HG03520 (cell line): ENCODE results near the gene TWIST2.

ENCODE experiments used
- ATAC-seq: cut with Tn5 transposase; IDR thresholded peaks from one replicate; pipeline ENCODE4 v1.9.1; 2021; ENCODE audit warnings: mild to moderate bottlenecking, moderate library complexity; ENCODE audit not compliant: unreplicated experiment

The TWIST2 gene

GRCh38 chr2:238902285-238902684 is 54.4 kb downstream of the TWIST2 start:
- no peak for ATAC-seq

- no peak for ATAC-seq
These were observed 55.3 kb downstream of the TWIST2 start for GRCh38 chr2:238903141-238903540.

- no peak for ATAC-seq
These were observed 56.3 kb downstream of the TWIST2 start for GRCh38 chr2:238904177-238904576.

GRCh38 chr2:238904716-238905115 is 56.8 kb downstream of the TWIST2 start:
- no peak for ATAC-seq

- ATAC-seq: no peak
These were observed 57.3 kb downstream of the TWIST2 start for GRCh38 chr2:238905224-238905623.

- no peak for ATAC-seq
These were observed 57.8 kb downstream of the TWIST2 start for GRCh38 chr2:238905644-238906043.

- no peak for ATAC-seq
These were observed 58.5 kb downstream of the TWIST2 start for GRCh38 chr2:238906254-238906935.

- ATAC-seq: no peak
These were observed 59.2 kb downstream of the TWIST2 start for GRCh38 chr2:238906936-238907716.

- ATAC-seq: no peak
These were observed 59.9 kb downstream of the TWIST2 start for GRCh38 chr2:238907717-238908173.

GRCh38 chr2:238908960-238909951 is 61.4 kb downstream of the TWIST2 start:
- no peak for ATAC-seq

GRCh38 chr2:238910751-238911351 is 63.0 kb downstream of the TWIST2 start:
- no peak for ATAC-seq

- ATAC-seq: no peak
These were observed 63.7 kb downstream of the TWIST2 start for GRCh38 chr2:238911376-238912227.

- no peak for ATAC-seq
These were observed 64.5 kb downstream of the TWIST2 start for GRCh38 chr2:238912228-238912915.

GRCh38 chr2:238912916-238913875 is 65.3 kb downstream of the TWIST2 start:
- ATAC-seq: no peak

- no peak for ATAC-seq
These were observed 66.2 kb downstream of the TWIST2 start for GRCh38 chr2:238913931-238914647.

- no peak for ATAC-seq
These were observed 66.7 kb downstream of the TWIST2 start for GRCh38 chr2:238914648-238915015.

GRCh38 chr2:238915196-238915595 is 67.3 kb downstream of the TWIST2 start:
- ATAC-seq: no peak
